ENCODE measurements around the gene KIR3DL3. TPM values are rescaled to one million over a fixed set of nuclear protein-coding genes. Genes with fewer than 3 reads are reported as not detected.
"Not testable (repeated sequence)": the region's sequence is repeated elsewhere in the genome, so short reads cannot be mapped to it uniquely, and the experiment has no call there.

Gene KIR3DL3
- total RNA-seq, 1 experiment from 2014 or later: not detected

GRCh38 chr19:54729416-54730188 is 5.4 kb downstream of the KIR3DL3 start:
- no peak for DNase-seq (ENCODE audit: extremely low read depth, low read depth)

DNA sequence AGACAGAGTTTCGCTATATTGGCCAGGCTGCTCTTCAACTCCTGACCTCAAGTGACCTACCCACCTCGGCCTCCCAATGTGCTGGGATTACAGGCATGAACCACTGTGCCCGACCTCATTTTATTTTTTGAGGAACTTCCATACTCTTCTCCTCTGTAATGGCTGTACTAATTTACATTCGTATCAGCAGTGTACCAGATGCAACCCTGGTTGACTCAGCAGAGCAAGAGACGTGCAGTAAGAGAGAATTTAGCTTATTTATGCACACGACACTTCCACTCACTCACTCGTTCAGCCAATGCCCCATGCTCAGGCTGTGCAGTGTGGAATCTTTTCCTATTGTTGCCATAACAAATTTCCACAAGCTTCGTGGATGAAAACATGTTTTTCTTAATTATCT is 6.9 kb downstream of the KIR3DL3 start:
- no peak for DNase-seq (ENCODE audit: extremely low read depth, low read depth)

GRCh38 chr19:54738306-54738705 is 14.1 kb downstream of the KIR3DL3 start, which contains the start of gene KIR2DL3:
Gene KIR2DL3, plus strand, starts transcription at chr19:54738513. Its CDS starts 33 bp downstream, at chr19:54738546.
- DNase-seq (ENCODE audit: extremely low read depth, low read depth): not testable (repeated sequence)

GRCh38 chr19:54738715-54739114 is 14.5 kb downstream of the KIR3DL3 start:
- DNase-seq (ENCODE audit: extremely low read depth, low read depth): no peak

- no peak for DNase-seq (ENCODE audit: extremely low read depth, low read depth)
Measured at GRCh38 chr19:54739587-54740497, 15.6 kb downstream of the KIR3DL3 start.

DNA sequence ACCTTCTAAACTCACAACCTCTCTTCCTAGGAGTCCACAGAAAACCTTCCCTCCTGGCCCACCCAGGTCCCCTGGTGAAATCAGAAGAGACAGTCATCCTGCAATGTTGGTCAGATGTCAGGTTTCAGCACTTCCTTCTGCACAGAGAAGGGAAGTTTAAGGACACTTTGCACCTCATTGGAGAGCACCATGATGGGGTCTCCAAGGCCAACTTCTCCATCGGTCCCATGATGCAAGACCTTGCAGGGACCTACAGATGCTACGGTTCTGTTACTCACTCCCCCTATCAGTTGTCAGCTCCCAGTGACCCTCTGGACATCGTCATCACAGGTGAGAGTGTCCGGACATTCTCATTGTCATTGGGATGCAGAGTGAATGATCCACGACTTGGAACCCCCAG is 17.7 kb downstream of the KIR3DL3 start:
- DNase-seq (ENCODE audit: extremely low read depth, low read depth): not testable (repeated sequence)

- not testable (repeated sequence) for DNase-seq (ENCODE audit: extremely low read depth, low read depth)
Measured at GRCh38 chr19:54744080-54744479, 19.8 kb downstream of the KIR3DL3 start.

DNA sequence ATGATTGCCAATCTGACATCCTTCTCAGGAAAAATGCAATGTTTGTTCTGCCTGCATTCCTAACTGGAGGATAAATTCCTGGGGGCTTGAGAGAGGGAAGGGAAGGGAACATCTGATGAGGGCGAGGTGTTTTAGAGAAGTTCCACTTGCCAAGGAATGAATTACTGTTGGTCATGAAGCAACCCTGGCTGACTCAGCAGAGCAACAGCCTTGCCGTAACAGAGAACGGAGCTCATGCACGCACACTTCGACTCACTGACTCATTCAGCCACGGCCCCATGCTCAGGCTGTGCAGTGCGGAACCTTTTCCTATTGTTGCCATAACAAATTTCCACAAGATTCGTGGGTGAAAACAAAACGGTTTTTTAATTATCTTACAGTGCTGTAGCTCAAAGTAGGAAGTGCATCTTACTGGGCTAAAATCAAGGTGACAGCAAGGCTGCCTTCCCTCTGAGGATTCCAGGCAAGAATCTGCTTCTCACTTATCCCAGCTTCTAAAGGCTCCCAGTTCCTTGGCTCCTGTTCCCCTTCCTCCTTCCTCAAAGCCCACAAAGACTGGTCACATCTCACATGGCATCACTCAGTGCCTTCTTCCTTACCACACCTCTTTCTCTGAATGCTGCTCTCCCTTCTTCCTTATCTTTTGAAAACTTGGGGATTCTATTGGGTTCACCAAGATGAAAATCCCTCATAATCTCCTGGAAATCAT is 23.5 kb downstream of the KIR3DL3 start:
- not testable (repeated sequence) for DNase-seq (ENCODE audit: extremely low read depth, low read depth)

DNA sequence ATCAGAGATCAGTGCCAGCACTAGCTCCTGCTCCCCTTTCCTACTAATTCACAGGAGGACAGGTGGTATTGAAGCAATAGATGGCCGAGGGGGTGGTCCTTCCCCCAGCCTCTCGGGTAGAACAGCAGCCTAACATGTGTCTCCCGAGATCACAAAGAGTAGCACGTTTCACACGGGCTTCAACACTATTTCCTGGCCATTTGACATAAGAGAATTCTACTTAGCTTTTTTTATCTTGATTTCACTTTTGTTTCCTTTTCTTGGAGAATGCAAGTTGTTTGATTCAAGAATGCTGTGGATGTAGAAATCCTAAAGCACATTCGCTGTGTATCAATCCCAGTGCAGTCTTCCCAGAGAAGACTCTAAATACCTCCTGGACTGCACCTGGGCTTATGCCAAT is 26.0 kb downstream of the KIR3DL3 start:
- DNase-seq (ENCODE audit: extremely low read depth, low read depth): not testable (repeated sequence)

GRCh38 chr19:54756204-54757110 is 32.2 kb downstream of the KIR3DL3 start:
- DNase-seq (ENCODE audit: extremely low read depth, low read depth): not testable (repeated sequence)

GRCh38 chr19:54758577-54758976 is 34.3 kb downstream of the KIR3DL3 start:
- not testable (repeated sequence) for DNase-seq (ENCODE audit: extremely low read depth, low read depth)

- DNase-seq (ENCODE audit: extremely low read depth, low read depth): not testable (repeated sequence)
Measured at GRCh38 chr19:54764219-54764618, 40.0 kb downstream of the KIR3DL3 start.

DNA sequence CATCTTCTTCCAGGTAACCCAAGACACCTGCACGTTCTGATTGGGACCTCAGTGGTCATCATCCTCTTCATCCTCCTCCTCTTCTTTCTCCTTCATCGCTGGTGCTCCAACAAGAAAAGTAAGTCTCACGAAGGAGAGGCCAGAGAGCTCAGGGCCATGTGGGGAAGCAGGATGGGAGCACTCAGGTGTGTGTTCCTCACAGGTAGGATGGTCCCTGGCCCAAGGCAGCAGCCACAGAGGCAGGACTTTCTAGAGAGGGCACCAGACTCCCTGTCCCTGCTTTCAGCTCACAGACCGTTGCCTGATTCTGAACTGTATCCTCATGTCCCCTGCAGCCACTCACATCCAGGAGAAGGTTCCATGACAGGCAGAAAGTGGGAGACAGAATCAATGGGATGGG is 42.2 kb downstream of the KIR3DL3 start:
- DNase-seq (ENCODE audit: extremely low read depth, low read depth): not testable (repeated sequence)

GRCh38 chr19:54769646-54770045 is 45.4 kb downstream of the KIR3DL3 start, which contains the start of gene KIR2DL1:
Gene KIR2DL1, plus strand, starts transcription at chr19:54769793. Its CDS starts 58 bp downstream, at chr19:54769851.
- not testable (repeated sequence) for DNase-seq (ENCODE audit: extremely low read depth, low read depth)

DNA sequence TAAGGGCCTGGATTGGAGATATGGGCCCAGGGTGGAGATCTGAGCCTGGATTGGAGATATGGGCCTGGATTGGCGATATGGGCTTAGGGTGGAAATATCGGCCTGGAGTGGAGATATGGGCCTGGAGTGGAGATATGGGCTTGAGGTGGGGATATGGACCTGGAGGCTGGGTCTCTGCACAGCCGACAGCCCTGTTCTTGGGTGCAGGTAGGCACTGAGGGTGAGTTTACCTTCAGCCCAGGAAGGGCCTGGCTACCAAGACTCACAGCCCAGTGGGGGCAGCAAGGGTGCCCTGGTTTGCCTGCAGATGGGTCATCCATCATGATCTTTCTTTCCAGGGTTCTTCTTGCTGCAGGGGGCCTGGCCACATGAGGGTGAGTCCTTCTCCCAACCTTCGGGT is 46.3 kb downstream of the KIR3DL3 start:
- not testable (repeated sequence) for DNase-seq (ENCODE audit: extremely low read depth, low read depth)

DNA sequence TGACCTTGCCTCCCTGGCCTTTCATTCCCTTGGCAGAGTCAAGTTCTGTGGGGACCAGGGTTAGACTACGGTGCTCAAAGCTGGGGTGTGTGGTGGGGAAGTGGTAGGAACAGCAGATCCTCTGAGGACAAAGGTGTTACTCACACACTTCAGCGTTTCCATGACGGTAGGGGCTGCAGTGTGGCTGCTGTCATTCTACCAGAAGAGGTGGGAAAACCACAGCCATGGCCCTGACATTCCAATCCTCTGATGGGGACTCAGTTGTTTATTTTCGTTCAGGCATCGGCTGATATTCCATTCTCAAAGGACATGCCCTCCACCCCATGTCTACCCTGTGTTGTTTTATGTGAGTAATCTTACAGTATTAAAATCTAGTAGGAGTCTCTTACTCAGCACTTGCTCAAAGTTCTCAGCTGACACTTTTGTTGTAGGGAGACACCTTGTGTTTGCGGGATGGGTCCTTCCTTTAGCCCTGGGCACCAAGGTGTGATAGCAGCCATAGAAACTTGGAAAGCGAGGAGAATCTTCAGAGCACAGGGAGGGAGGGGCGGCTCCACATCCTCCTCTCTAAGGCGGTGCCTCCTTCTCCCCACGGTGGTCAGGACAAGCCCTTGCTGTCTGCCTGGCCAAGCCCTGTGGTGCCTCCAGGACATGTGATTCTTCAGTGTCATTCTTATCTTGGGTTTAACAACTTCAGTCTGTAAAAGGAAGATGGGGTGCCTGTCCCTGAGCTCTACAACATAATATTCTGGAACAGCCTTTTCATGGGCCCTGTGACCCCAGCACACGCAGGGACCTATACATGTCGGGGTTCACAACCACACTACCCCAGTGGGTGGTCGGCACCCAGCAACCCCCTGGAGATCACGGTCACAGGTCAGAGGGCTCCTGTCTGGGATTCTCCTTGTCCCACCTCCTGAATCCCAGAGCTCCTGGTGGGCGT is 47.0 kb downstream of the KIR3DL3 start:
- DNase-seq (ENCODE audit: extremely low read depth, low read depth): not testable (repeated sequence)

DNA sequence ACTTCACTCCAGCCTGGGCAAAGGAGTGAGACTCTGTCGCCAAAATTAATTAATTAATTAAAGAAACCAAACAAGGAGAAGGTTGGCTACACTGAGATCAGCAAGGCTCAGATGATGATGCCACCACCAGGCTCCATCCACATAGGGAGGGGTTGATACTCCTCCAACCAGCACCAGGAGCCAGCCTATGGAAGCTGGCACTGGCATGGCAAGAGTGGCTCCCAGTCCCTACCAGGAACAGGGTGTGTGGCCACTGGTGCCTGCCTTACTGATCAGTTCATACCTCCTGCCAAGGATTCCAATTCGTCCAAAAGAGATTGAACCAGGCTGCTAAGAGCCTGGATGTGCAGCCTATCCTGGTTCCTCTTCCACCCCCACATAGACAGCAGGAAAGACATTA is 48.4 kb downstream of the KIR3DL3 start:
- DNase-seq (ENCODE audit: extremely low read depth, low read depth): not testable (repeated sequence)

DNA sequence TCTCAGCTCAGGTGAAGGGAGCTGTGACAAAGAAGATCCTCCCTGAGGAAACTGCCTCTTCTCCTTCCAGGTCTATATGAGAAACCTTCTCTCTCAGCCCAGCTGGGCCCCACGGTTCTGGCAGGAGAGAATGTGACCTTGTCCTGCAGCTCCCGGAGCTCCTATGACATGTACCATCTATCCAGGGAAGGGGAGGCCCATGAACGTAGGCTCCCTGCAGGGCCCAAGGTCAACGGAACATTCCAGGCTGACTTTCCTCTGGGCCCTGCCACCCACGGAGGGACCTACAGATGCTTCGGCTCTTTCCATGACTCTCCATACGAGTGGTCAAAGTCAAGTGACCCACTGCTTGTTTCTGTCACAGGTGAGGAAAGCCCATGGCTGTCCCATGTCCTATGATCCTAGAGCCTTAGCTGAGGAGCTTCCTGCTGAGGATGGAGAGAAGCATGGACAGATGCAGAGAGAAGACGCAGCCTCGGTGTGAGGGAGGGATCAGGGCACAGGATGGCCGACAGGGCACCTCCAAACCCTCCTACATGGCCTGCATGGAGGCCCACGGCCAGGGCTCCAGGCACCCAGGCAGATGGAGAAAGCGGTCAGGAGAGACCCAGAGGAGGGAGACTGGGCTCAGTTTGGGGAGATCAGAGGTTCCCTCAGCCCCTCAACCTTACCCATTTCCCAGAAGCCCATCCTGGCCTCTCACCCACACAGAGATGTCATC is 51.0 kb downstream of the KIR3DL3 start:
- DNase-seq (ENCODE audit: extremely low read depth, low read depth): not testable (repeated sequence)
